Measurements from ENCODE around the gene CHRNB1.

The CHRNB1 gene

DNA sequence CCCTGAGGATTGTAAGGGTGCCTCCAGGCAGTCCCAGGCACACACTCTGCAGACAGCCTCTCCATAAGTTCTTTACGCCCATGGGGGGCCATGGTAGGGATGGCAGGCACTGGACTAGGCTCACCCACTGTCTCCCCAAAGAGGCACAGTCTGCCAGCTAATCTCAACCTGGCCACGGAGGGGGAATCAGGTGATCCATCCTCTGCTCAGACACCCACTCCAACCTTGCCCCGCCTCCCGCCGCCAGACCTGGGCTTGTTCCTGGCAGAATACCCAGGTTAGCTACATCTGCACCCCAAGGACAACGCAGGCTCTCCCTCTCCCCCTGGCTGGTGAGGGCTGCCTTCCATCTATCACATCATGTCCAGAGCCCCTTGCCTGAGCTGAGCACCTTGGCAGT is 36.0 kb upstream of the CHRNB1 start:
- H3K4me3 ChIP-seq (replicated peaks; ENCODE audit: low read depth, low read length), result no peak overlapping the region
- DNase-seq (ENCODE audit: low read depth), result no peak
- TF ChIP-seq, protein P1, sequence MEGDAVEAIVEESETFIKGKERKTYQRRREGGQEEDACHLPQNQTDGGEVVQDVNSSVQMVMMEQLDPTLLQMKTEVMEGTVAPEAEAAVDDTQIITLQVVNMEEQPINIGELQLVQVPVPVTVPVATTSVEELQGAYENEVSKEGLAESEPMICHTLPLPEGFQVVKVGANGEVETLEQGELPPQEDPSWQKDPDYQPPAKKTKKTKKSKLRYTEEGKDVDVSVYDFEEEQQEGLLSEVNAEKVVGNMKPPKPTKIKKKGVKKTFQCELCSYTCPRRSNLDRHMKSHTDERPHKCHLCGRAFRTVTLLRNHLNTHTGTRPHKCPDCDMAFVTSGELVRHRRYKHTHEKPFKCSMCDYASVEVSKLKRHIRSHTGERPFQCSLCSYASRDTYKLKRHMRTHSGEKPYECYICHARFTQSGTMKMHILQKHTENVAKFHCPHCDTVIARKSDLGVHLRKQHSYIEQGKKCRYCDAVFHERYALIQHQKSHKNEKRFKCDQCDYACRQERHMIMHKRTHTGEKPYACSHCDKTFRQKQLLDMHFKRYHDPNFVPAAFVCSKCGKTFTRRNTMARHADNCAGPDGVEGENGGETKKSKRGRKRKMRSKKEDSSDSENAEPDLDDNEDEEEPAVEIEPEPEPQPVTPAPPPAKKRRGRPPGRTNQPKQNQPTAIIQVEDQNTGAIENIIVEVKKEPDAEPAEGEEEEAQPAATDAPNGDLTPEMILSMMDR (IDR thresholded peaks at IDR 0.05; ENCODE audit: low read length, missing control alignments), result no peak

DNA sequence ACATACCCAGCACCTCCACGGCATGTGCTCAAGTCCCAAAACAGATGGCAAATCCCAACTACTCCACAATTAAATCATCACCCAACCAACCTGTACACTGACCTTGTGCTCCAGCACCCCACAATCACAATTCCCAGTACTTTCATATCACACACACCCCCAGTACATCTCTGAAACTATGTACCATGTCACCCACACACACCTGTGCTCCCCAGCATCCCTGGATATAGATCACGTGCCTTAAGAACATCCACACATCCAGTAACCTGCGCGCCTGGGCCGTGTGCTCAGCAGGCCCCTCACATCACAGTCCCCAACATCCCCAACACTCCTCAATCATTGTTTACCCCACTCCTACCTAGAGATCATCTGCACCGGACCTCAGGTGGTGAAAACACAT is 35.1 kb upstream of the CHRNB1 start:
- DNase-seq (ENCODE audit: low read depth), result no peak
- TF ChIP-seq, protein P1 (IDR thresholded peaks at IDR 0.05; ENCODE audit: low read length, missing control alignments), result no peak
- H3K4me3 ChIP-seq (replicated peaks; ENCODE audit: low read depth, low read length), result no peak overlapping the region

DNA sequence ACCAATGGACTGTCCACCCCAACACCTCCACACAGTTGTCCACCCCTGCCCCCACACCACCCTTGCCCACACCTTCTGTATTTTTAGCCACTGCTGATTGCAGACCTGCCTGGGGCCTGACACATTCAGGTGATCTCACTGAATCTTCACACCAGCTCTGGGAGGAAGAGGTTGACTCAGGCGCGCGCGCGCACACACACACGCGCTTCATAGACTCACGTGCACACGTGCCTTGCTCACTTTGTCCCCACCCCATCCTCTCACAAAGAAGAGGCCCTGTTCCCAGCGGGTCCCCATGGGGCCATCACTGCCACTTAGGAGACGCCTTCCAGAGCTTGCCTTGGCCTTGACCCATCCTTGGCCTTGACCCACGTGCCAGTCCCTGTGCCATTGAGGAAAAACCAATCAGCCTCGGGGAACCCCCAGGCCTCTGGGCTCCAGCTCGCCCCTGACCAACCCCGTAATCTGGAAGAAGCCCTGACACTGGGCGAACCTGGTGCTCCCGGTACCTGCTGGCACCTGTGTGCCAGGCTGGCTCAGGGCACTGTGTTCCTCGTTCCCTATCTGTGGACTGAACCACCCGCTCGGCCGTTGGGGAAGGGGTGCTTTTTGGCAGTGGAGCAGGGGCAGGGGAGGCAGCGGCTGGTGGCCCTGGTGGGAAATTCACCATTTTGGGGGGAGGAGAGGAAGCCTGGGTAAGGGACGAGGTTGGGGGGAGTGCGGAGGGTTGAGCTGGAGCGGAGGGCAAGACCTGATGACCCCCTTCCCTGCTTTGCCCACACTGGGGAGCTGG is 34.0 kb upstream of the CHRNB1 start:
- DNase-seq (ENCODE audit: low read depth), result no peak
- TF ChIP-seq, protein P1 (IDR thresholded peaks at IDR 0.05; ENCODE audit: low read length, missing control alignments), result no peak

DNA sequence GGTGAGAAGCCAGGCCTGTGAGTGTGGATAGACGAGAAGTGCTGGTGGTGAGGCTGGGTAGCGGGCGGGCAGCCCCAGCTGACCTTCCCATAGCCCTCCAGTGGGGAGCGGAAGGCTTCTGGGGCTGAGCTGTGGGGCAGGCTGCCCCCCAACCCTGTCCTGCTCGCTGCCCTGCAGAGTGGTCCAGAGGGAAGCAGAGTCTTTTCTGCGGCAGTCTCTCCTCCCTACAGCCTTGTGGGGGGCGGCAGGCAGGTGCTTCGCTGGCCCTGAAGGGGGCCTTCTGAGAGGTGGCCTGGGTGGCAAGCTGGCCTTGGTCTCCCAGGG is 33.5 kb upstream of the CHRNB1 start:
- no peak for DNase-seq (ENCODE audit: low read depth)
- H3K4me3 ChIP-seq (replicated peaks; ENCODE audit: low read depth, low read length), result no peak overlapping the region
- TF ChIP-seq, protein P1 (IDR thresholded peaks at IDR 0.05; ENCODE audit: low read length, missing control alignments), result no peak

More for the DNA sequence above, 34.0 kb upstream of the CHRNB1 start:
- H3K4me3 ChIP-seq (replicated peaks; ENCODE audit: low read depth, low read length), result no peak overlapping the region

DNA sequence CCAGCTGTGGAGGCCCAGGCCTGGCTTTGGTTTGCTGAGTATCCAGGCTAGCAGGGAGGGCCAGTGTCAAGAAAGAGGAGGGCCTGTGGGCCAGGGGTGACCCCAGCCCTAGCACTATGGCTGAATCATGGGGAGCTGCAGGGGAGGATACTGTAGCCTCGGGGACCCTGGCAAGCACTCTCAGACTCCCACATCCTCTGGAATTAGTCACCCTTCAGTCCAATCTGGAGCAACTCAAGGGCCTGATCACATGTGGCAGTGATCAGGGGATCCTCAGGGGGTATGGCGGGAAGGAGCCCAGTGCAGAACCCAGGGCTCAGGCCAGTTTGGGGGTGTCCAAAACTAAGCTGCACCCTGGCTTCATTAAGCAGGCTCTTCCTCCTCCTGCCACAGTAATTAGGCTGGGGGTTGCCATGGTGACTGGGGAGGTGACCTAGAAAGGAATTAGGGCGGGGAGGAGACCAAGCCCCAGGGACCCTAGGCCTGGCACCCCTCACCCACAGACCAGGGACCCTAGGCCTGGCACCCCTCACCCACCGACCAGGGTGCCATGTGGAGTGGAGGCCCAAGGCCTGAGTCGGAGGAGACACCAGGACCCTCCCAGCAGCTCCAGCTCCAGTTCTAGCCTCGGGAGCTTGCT is 31.4 kb upstream of the CHRNB1 start:
- TF ChIP-seq, protein P1 (IDR thresholded peaks at IDR 0.05; ENCODE audit: low read length, missing control alignments), result no peak
- H3K4me3 ChIP-seq (replicated peaks; ENCODE audit: low read depth, low read length), result no peak overlapping the region
- peak; percentile 43 for DNase-seq (ENCODE audit: low read depth)

DNA sequence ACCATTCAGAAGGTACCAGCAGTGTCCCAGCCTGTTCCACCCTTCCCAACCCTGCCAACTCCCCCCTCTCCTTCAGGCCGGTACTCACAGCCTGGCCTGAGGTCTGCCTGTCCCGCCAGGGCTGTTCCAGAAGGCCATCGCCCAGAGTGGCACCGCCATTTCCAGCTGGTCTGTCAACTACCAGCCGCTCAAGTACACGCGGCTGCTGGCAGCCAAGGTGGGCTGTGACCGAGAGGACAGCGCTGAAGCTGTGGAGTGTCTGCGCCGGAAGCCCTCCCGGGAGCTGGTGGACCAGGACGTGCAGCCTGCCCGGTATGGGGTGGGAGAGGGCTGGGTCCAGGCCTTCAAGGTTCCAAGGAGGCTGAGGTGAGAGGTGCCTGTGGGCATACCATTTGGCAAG is 30.0 kb upstream of the CHRNB1 start:
- no peak overlapping the region for H3K4me3 ChIP-seq (replicated peaks; ENCODE audit: low read depth, low read length)
- TF ChIP-seq, protein P1 (IDR thresholded peaks at IDR 0.05; ENCODE audit: low read length, missing control alignments), result no peak
- DNase-seq (ENCODE audit: low read depth), result no peak
